Spleen (tissue), 11 donors: Measurements from ENCODE around the gene PLG. TPM values are rescaled to one million over a fixed set of nuclear protein-coding genes. Genes with fewer than 3 reads are reported as not detected.
"Not testable (repeated sequence)": the region's sequence is repeated elsewhere in the genome, so short reads cannot be mapped to it uniquely, and the experiment has no call there.

Experiments
- DNase-seq: peaks from one replicate; pipeline ENCODE4 v3.0.0-alpha.2; 2020
- H3K27ac ChIP-seq, 8 donors: fragments of 200-600 bp; sonication (generic) in 7 of 8; 1 replicate in 4 of 8; 2 replicates in 4 of 8; pipeline versions ENCODE4 v1.5.0 to v1.8.0; 2016 to 2021; ENCODE audit warnings: inconsistent platforms in 4 of 8, mild to moderate bottlenecking in 4 of 8, moderate library complexity in 1 of 8
- H3K27me3 ChIP-seq, 7 donors: fragments of 200-600 bp; sonication (generic) in 6 of 7; replicated peaks in 1 of 7; 1 replicate in 4 of 7; 2 replicates in 3 of 7; pipeline versions ENCODE4 v1.5.0 to v1.8.0; 2016 to 2021; ENCODE audit warnings: inconsistent platforms in 3 of 7, mild to moderate bottlenecking in 1 of 7
- H3K36me3 ChIP-seq, 6 donors: fragments of 200-600 bp; sonication (generic) in 5 of 6; 1 replicate in 4 of 6; 2 replicates in 2 of 6; pipeline versions ENCODE4 v1.5.0 to v1.8.0; 2016 to 2021; ENCODE audit warnings: inconsistent platforms in 2 of 6
- H3K4me1 ChIP-seq, 6 donors: fragments of 200-600 bp; sonication (generic) in 5 of 6; 1 replicate in 3 of 6; 2 replicates in 3 of 6; pipeline versions ENCODE4 v1.5.0 to v1.8.0; 2016 to 2021; ENCODE audit warnings: inconsistent platforms in 3 of 6
- H3K4me3 ChIP-seq, 8 donors: fragments of 200-600 bp; sonication (generic) in 7 of 8; 1 replicate in 4 of 8; 2 replicates in 4 of 8; pipeline versions ENCODE4 v1.5.0 to v1.8.0; 2016 to 2021; ENCODE audit warnings: inconsistent platforms in 4 of 8, mild to moderate bottlenecking in 4 of 8, moderate library complexity in 2 of 8
- H3K9me3 ChIP-seq, 8 donors: fragments of 200-600 bp; sonication (generic) in 7 of 8; 1 replicate in 4 of 8; 2 replicates in 4 of 8; pipeline versions ENCODE4 v1.5.0 to v1.8.0; 2016 to 2021; ENCODE audit warnings: inconsistent platforms in 4 of 8
- POLR2A ChIP-seq, 3 donors: fragments of 450-650 bp; IDR thresholded peaks; one replicate each; pipeline ENCODE4 v1.5.1; 2017; ENCODE audit warnings: antibody characterized with exemption in 3 of 3, mild to moderate bottlenecking in 1 of 3
- POLR2AphosphoS5 ChIP-seq, 3 donors: sonication (generic); formaldehyde crosslinking; IDR thresholded peaks; one replicate each; pipeline ENCODE4 v1.5.1; 2017; ENCODE audit warnings: antibody characterized with exemption in 3 of 3
- WGBS, 5 donors: extraction: QIAGEN DNeasy Blood & Tissue Kit in 3 of 5; methylation state at CpG; one replicate each; pipeline versions ENCODE4 v1.1.5 to v1.1.7; 2013 to 2018; 5-methylcytosine and 5-hydroxymethylcytosine counted together
- intact Hi-C: fragments of 100-400 bp; cut with DNase I; formaldehyde crosslinking; loops from one replicate; pipeline ENCODE4 v1.15.0; 2023; ENCODE audit warnings: low total_unique reads
- polyA plus RNA-seq, 3 donors: library from polyadenylated mRNA; stranded (reverse); fragments of 200-250 nt; gene quantifications; one replicate each; pipeline ENCODE4 v1.2.1, GENCODE V29; 2013
- total RNA-seq, 7 donors: library from RNA; depleted of rRNA in 3 of 7; stranded (reverse); fragments of >200 nt in 3 of 7; fragmentation: NEBNext Ultra II Directional in 4 of 7; extraction: Animal tissue kit (Norgen Biotek cat#: 25700) in 4 of 7; gene quantifications; one replicate each; pipeline versions ENCODE4 v1.1.0 to v1.2.1, GENCODE V29; 2016 to 2021
- TF ChIP-seq, protein P1 (sequence below), 11 experiments: fragments of 200-600 bp in 7 of 11; fragments of 450-650 bp in 4 of 11; sonication (generic) in 4 of 11; IDR thresholded peaks in 8 of 11; conservative IDR thresholded peaks in 3 of 11; 1 replicate in 7 of 11; 2 replicates in 4 of 11; pipeline versions ENCODE4 v1.4.0 to v1.8.0; 2016 to 2021; ENCODE audit warnings: antibody characterized with exemption in 11 of 11, inconsistent platforms in 4 of 11, mild to moderate bottlenecking in 1 of 11
- donor health status: healthy with polysubstance abuse.
- donor health status: DM: no; HTN: no; CAD: no; lungs with moderate emphysema.
- donor health status: DM: no; HTN: no; CAD: no.
- donor health status: Bipolar disorder and iron deficiency.
- donor health status: healthy.
- donor health status: DM: no; HTN: no; CAD: no.
- donor health status: DM: yes; HTN: yes; CAD: no.

The PLG gene
- total and polyA plus RNA-seq, 10 donors = 0.46 to 0.57 TPM; not detected in 8

DNA sequence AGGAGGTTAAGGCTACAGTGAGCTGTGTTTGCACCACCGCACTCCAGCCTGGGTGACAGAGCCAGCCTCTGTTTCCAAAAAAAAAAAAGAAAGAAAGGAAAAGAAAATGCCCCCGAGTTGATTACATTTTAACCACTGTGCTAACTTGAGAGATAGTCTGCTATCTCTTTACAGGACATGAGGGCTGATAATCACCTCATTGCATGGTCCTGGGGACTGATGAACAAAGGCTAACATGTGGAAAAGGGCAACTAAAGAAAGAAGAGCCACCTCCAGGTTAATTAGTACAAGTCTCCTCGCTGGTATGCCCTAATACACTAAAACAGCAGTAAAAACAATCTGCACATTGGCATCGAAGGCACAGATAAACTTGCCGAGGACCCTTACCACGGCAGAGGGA is 4.2 kb upstream of the PLG start:
- 74 to 86% (median 78%) methylated on average over 6 of the region's 6 CpGs for WGBS, 5 donors
- Histone ChIP-seq H3K4me3 (no peak overlapping the region), H3K27me3 (no peaks in the 10 kb centered on the region), H3K9me3 (no peaks in the 10 kb centered on the region), H3K27ac (no peak overlapping the region), H3K4me1 (no peaks in the 10 kb centered on the region), H3K36me3 (no peaks in the 10 kb centered on the region)
- DNase-seq = no peak
- intact Hi-C loops = no loop called here
- TF ChIP-seq POLR2A (IDR thresholded peaks at IDR 0.05) (no peak), POLR2AphosphoS5 (IDR thresholded peaks at IDR 0.05) (no peak)
- TF ChIP-seq, protein P1, sequence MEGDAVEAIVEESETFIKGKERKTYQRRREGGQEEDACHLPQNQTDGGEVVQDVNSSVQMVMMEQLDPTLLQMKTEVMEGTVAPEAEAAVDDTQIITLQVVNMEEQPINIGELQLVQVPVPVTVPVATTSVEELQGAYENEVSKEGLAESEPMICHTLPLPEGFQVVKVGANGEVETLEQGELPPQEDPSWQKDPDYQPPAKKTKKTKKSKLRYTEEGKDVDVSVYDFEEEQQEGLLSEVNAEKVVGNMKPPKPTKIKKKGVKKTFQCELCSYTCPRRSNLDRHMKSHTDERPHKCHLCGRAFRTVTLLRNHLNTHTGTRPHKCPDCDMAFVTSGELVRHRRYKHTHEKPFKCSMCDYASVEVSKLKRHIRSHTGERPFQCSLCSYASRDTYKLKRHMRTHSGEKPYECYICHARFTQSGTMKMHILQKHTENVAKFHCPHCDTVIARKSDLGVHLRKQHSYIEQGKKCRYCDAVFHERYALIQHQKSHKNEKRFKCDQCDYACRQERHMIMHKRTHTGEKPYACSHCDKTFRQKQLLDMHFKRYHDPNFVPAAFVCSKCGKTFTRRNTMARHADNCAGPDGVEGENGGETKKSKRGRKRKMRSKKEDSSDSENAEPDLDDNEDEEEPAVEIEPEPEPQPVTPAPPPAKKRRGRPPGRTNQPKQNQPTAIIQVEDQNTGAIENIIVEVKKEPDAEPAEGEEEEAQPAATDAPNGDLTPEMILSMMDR (IDR thresholded peaks at IDR 0.05 in 8 of 11, conservative IDR thresholded peaks at IDR 0.05 in 3 of 11) = no peak

- H3K4me1 ChIP-seq, intact Hi-C loops, DNase-seq, H3K9me3 ChIP-seq, H3K4me3 ChIP-seq, H3K36me3 ChIP-seq, H3K27ac ChIP-seq: not testable (repeated sequence)
- WGBS, 5 donors = 86 to 94% (median 88%) methylated on average over 7 of the region's 7 CpGs
- peaks cover 0 to 14% (median 0%) of the 10 kb centered on the region in 7 donors for H3K27me3 ChIP-seq
Observed at GRCh38 chr6:160704688-160705087, 2.6 kb downstream of the PLG start.

DNA sequence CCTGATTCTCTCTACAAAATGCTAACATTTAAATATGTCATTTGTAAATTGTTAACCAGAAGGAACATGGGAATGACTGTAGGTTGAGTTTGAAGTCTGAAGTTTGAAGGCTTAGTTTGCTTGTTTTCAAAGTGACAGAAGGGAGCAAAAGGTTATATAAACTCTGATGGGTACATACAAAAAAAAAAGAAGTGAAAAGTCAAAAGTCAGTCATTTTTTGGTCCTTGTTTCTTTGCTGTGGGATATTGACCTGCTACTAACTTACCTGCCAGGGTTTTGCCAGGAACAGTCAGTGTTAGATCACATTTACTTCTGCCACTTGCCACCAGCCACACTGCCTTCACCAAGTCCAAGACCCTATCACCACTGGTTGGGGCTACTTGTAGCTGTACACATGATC is 6.9 kb downstream of the PLG start:
- H3K9me3 ChIP-seq, H3K36me3 ChIP-seq, DNase-seq, H3K27ac ChIP-seq, H3K4me1 ChIP-seq, intact Hi-C loops, H3K4me3 ChIP-seq: not testable (repeated sequence)
- H3K27me3 ChIP-seq = peaks cover 0 to 18% (median 0%) of the 10 kb centered on the region in 7 donors

DNA sequence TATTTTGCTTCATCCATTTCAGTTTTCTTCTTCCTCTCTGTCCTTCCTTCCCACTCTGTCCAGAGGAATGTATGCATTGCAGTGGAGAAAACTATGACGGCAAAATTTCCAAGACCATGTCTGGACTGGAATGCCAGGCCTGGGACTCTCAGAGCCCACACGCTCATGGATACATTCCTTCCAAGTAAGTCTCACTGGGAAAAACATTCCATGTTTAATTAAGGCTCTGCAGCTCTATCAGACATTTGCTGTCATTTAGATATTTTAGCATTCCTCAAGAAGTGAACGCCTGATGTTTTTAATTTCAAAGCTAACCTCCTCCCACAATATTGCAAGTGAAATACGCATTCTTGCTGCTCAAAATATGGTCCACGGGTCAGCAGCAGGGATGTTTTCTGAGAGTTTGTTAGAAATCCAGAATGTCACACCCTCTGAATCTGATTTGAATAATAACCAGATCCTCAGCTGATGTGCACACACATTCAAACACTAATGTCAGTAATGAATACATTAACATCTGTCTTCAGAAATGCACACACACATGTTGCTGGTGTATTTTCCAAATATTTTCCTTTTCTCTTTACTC is 12.8 kb downstream of the PLG start:
- Histone ChIP-seq H3K4me1 (no peaks in the 10 kb centered on the region), H3K27ac (no peak overlapping the region), H3K9me3 (no peaks in the 10 kb centered on the region), H3K4me3 (no peak overlapping the region), H3K27me3 (peaks cover 0 to 10% (median 0%) of the 10 kb centered on the region in 7 donors), H3K36me3 (no peaks in the 10 kb centered on the region)
- DNase-seq = no peak
- 72 to 81% (median 79%) methylated on average over 5 of the region's 5 CpGs for WGBS, 5 donors
- TF ChIP-seq, protein P1 (IDR thresholded peaks at IDR 0.05 in 8 of 11, conservative IDR thresholded peaks at IDR 0.05 in 3 of 11) = no peak
- TF ChIP-seq POLR2A (IDR thresholded peaks at IDR 0.05) (no peak), POLR2AphosphoS5 (IDR thresholded peaks at IDR 0.05) (no peak)
- intact Hi-C loops = no loop called here

- intact Hi-C loops = loop anchor here (10.0 kb wide), 1 partner anchor 644 kb away; no protein-coding TSS in a partner anchor
- no peak for TF ChIP-seq POLR2A (IDR thresholded peaks at IDR 0.05)
- TF ChIP-seq, protein P1 (IDR thresholded peaks at IDR 0.05 in 8 of 11, conservative IDR thresholded peaks at IDR 0.05 in 3 of 11) = peak in 2 of 11 experiments; percentile 20 to 21
- TF ChIP-seq POLR2AphosphoS5 (IDR thresholded peaks at IDR 0.05) = no peak
- WGBS, 5 donors = 42 to 58% (median 54%) methylated on average over 6 of the region's 6 CpGs
Observed at GRCh38 chr6:160730911-160731310, 28.9 kb downstream of the PLG start.

More at GRCh38 chr6:160730911-160731310, 28.9 kb downstream of the PLG start:
- Histone ChIP-seq H3K27ac (no peak overlapping the region), H3K9me3 (no peaks in the 10 kb centered on the region), H3K36me3 (no peaks in the 10 kb centered on the region), H3K27me3 (peaks cover 0 to 14% (median 0%) of the 10 kb centered on the region in 7 donors), H3K4me1 (no peaks in the 10 kb centered on the region), H3K4me3 (no peak overlapping the region)
- DNase-seq = no peak
